MCF 10A (cell line): ENCODE data around the gene MRPL9. TPM values are rescaled to one million over a fixed set of nuclear protein-coding genes. Genes with fewer than 3 reads are reported as not detected.
A peak's percentile ranks its signal among the peaks of the same experiment; 100 is the strongest.

Source experiments
- BruUV-seq: library from RNA; stranded (reverse); fragments of 400-500 nt; replicated peaks from 2 replicates; lab custom pipeline; 2021; lab: Mats Ljungman, UMichigan
- CTCF ChIA-PET: fragments of 300-600 bp; sonication (Branson Sonifier 250); formaldehyde crosslinking; extraction: SDS; loops from one replicate; lab custom pipeline; 2021; ENCODE audit warnings: antibody characterized with exemption, inconsistent platforms; lab: Yijun Ruan, JAX
- POLR2A ChIA-PET: fragments of 300-600, 350-650 bp; sonication (Branson Sonifier 250); formaldehyde crosslinking; extraction: SDS; loops from one replicate; lab custom pipeline; 2020; ENCODE audit warnings: antibody characterized with exemption, inconsistent platforms; lab: Yijun Ruan, JAX
- DNase-seq: peaks from one replicate; pipeline ENCODE4 v3.0.0-alpha.2; 2018; ENCODE audit not compliant: unreplicated experiment
- H3K27ac Mint-ChIP-seq: one replicate; pipeline ENCODE4 v1.8.0; 2022; ENCODE audit warnings: mild to moderate bottlenecking, low read depth, mixed read lengths; ENCODE audit not compliant: unreplicated experiment
- H3K27me3 Mint-ChIP-seq: one replicate; pipeline ENCODE4 v1.8.0; 2022; ENCODE audit warnings: mixed read lengths; ENCODE audit not compliant: insufficient read depth, unreplicated experiment
- H3K36me3 Mint-ChIP-seq: one replicate; pipeline ENCODE4 v1.8.0; 2022; ENCODE audit warnings: mild to moderate bottlenecking, moderate library complexity, mixed read lengths; ENCODE audit not compliant: insufficient read depth, unreplicated experiment
- H3K4me1 Mint-ChIP-seq: one replicate; pipeline ENCODE4 v1.8.0; 2022; ENCODE audit warnings: mixed read lengths; ENCODE audit not compliant: insufficient read depth, unreplicated experiment
- H3K4me3 Mint-ChIP-seq: one replicate; pipeline ENCODE4 v1.8.0; 2022; ENCODE audit warnings: mild to moderate bottlenecking, moderate library complexity, mixed read lengths; ENCODE audit not compliant: unreplicated experiment
- H3K9me3 Mint-ChIP-seq: one replicate; pipeline ENCODE4 v1.8.0; 2022; ENCODE audit warnings: mixed read lengths; ENCODE audit not compliant: unreplicated experiment
- intact Hi-C: fragments of 100-400 bp; cut with micrococcal nuclease; formaldehyde crosslinking; loops from 2 replicates; pipeline ENCODE4 v1.14.1; 2022
- total RNA-seq: library from RNA; stranded (reverse); gene quantifications from 2 replicates; pipeline ENCODE4 v1.2.3, GENCODE V29; 2022
- TF ChIP-seq, protein P1 (sequence below): fragments of 200-600 bp; IDR thresholded peaks from one replicate; pipeline ENCODE4 v1.8.0; 2022; ENCODE audit warnings: antibody characterized with exemption, mild to moderate bottlenecking; ENCODE audit not compliant: unreplicated experiment

MRPL9 gene
- total RNA-seq, 1 experiment from 2014 or later, result 146 TPM

DNA sequence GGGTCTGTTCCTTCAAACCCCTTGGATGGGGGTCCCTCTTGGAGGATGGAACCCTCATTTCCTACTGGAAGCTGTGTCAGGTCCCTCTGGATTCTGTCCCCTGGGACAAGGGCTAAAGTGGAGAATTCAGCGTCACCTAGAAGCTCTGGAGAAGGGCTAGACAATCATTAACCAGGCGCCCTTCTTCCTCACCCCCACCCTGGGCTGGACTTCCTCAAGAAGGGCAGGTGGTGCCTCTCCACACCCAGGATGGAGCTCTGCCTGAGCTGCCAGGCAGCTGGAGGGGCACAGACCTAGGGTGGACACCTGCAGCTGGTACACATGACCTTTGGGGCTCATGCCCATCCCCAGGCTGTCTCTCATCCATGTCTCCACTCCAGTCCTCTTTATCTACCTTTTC lies 50.3 kb downstream of the MRPL9 start:
- Mint-ChIP-seq H3K9me3 (no peaks in the 10 kb centered on the region), H3K4me1 (peaks cover 20% of the 10 kb centered on the region), H3K27me3 (peaks cover 35% of the 10 kb centered on the region), H3K27ac (no peak overlapping the region), H3K4me3 (no peak overlapping the region), H3K36me3 (no peaks in the 10 kb centered on the region)
- intact Hi-C loops, result no loop called here
- ChIA-PET POLR2A (interaction anchor here (0.6 to 1.2 kb wide), 2 partner anchors 9 to 175 kb away, joined by 3 read pairs; no protein-coding TSS in a partner anchor), CTCF (interaction anchor here (0.6 to 1.8 kb wide), 7 partner anchors 12 to 287 kb away, joined by 3 to 7 read pairs (median 4); no protein-coding TSS in a partner anchor)
- no peak for DNase-seq
- no TSS peak for BruUV-seq
- TF ChIP-seq, protein P1, sequence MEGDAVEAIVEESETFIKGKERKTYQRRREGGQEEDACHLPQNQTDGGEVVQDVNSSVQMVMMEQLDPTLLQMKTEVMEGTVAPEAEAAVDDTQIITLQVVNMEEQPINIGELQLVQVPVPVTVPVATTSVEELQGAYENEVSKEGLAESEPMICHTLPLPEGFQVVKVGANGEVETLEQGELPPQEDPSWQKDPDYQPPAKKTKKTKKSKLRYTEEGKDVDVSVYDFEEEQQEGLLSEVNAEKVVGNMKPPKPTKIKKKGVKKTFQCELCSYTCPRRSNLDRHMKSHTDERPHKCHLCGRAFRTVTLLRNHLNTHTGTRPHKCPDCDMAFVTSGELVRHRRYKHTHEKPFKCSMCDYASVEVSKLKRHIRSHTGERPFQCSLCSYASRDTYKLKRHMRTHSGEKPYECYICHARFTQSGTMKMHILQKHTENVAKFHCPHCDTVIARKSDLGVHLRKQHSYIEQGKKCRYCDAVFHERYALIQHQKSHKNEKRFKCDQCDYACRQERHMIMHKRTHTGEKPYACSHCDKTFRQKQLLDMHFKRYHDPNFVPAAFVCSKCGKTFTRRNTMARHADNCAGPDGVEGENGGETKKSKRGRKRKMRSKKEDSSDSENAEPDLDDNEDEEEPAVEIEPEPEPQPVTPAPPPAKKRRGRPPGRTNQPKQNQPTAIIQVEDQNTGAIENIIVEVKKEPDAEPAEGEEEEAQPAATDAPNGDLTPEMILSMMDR, result no peak

DNA sequence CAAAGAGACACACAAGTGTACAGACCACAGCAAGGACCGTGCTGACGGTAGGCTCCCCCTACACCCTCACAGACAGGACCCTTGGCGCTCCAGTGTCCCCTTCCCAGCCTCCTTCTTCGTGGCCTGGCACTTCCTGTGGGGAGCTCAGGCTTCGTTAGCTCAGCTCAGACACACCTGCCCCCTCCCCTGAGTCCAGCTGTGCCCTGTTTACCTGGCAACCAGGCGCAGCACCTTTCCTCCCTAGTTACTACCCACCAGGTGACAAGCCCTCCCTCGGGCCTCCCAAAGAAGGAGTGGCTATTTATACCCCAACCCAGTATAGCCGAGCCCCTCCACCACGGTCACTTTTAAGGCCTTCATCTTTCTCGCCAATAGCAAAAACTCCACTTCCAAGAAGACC lies 51.3 kb downstream of the MRPL9 start:
- Mint-ChIP-seq H3K4me3 (no peak overlapping the region), H3K4me1 (peaks cover 12% of the 10 kb centered on the region), H3K9me3 (no peaks in the 10 kb centered on the region), H3K27ac (no peak overlapping the region), H3K27me3 (peaks cover 24% of the 10 kb centered on the region), H3K36me3 (peaks cover 1% of the 10 kb centered on the region)
- BruUV-seq, result no TSS peak
- TF ChIP-seq, protein P1, result no peak
- intact Hi-C loops, result no loop called here
- CTCF ChIA-PET, result interaction anchor here (0.6 to 1.1 kb wide), 2 partner anchors 17 to 22 kb away, joined by 3 to 6 read pairs; no protein-coding TSS in a partner anchor
- DNase-seq, result no peak
- POLR2A ChIA-PET, result no interaction called here

DNA sequence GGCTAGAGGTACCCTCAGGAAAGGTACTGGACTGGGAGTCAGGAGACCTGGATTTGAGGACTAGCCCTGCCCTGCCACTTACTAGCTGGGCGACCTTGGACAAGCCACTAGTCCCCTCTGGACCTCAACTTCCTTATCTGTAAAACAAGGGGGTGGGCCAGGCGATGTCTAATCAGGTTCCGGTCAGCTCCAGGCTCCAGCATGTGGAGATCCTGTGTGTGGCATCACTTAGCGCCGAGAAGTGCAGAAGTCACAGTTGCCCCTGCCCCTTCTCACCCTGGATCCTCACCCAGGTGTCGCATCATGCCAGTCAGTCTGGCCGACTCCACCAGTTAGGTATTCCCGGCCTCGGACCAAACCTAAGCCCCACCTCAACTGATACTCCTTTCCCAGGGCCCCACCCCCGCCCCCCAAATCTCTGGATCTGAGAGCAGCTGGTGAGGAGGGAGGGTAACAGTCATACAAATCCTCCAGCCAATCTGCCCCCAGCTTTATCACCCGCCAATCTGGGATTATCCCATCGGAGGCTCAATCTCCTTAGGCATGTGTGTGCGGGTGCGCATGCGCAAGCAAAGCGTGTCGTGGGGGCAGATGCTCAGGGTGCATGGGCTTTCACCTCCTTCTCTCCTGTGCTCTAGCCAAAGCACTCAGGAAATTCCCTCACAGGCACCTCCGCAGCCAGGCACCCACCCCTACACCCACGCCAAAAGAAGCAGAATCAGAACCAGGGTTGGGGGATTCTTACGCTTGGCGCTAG lies 52.1 kb downstream of the MRPL9 start:
- TF ChIP-seq, protein P1, result no peak
- intact Hi-C loops, result no loop called here
- Mint-ChIP-seq H3K27ac (no peak overlapping the region), H3K27me3 (peaks cover 16% of the 10 kb centered on the region), H3K36me3 (peaks cover 4% of the 10 kb centered on the region), H3K9me3 (no peaks in the 10 kb centered on the region), H3K4me3 (no peak overlapping the region), H3K4me1 (peaks cover 10% of the 10 kb centered on the region)
- POLR2A ChIA-PET, result interaction anchor here (0.6 kb wide), 1 partner anchor 183 kb away, joined by 3 read pairs; no protein-coding TSS in a partner anchor
- CTCF ChIA-PET, result interaction anchor here (0.6 kb wide), 1 partner anchor 125 kb away, joined by 3 read pairs; no protein-coding TSS in a partner anchor
- DNase-seq, result no peak
- no TSS peak for BruUV-seq

DNA sequence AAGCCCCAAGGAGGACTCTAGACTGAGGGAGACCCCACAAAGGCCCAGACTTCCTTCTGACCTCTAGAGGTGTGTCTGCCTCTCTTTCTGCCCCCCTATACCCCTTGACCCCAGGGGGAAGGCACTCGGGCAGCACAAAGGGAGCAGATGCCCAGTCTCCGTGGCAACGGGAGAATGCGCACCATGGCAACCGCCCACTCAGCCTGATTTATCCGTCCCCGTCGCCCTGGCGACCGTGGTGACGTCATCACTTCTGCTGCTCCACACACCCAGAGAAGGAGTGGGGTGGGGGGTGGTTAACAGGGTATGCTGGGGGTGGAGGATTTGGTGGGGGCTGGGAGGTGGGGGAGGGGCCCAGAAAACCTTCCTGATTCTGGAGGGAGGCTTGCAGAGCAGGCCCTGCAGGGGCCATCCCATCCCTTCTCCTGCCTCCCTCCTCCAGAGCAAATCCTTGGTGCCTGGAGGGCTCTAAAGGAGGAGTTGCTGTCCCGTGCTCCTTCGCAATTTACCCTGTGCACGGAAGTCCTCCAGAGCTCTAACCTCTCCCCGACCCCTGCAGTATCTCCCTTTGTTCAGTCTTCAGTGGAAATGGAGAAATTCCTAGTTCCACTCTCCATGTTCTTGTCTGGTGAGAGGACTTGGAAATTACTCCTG lies 53.0 kb downstream of the MRPL9 start:
- Mint-ChIP-seq H3K9me3 (no peaks in the 10 kb centered on the region), H3K27ac (no peak overlapping the region), H3K27me3 (peaks cover 7% of the 10 kb centered on the region), H3K4me1 (peaks cover 15% of the 10 kb centered on the region), H3K36me3 (peaks cover 4% of the 10 kb centered on the region), H3K4me3 (no peak overlapping the region)
- intact Hi-C loops, result no loop called here
- POLR2A ChIA-PET, result interaction anchor here (0.6 kb wide), 1 partner anchor 184 kb away, joined by 3 read pairs; no protein-coding TSS in a partner anchor
- CTCF ChIA-PET, result interaction anchor here (0.6 kb wide), 1 partner anchor 126 kb away, joined by 3 read pairs; no protein-coding TSS in a partner anchor
- TF ChIP-seq, protein P1, result no peak
- peak; percentile 21 for DNase-seq
- BruUV-seq, result no TSS peak
